Panc1 (cell line): ENCODE measurements around the gene DPP4.

ENCODE experiments used
- CTCF ChIP-seq: fragments of 450-650 bp; IDR thresholded peaks from 2 replicates; pipeline ENCODE4 v1.5.1; 2017; ENCODE audit warnings: mild to moderate bottlenecking
- POLR2AphosphoS5 ChIP-seq: IDR thresholded peaks from 2 replicates; pipeline ENCODE4 v1.6.1; 2012; ENCODE audit warnings: mild to moderate bottlenecking, low read depth, low read length, moderate library complexity
- TCF7L2 ChIP-seq: IDR thresholded peaks from 2 replicates; pipeline ENCODE4 v1.6.1; 2011; ENCODE audit warnings: mild to moderate bottlenecking, low read depth, low read length, inconsistent platforms

- TF ChIP-seq CTCF (no peak), TCF7L2 (no peak), POLR2AphosphoS5 (no peak)
These were observed 61.4 kb downstream of the DPP4 start for GRCh38 chr2:162012565-162013058.
